DMS114 treated with DMSO at 0.1 percent for 48 hours (cell line): ENCODE data around the gene MYO1D.
"Not testable (repeated sequence)": the region's sequence is repeated elsewhere in the genome, so short reads cannot be mapped to it uniquely, and the experiment has no call there.

Experiments
- DNase-seq: peaks from one replicate; lab custom pipeline; 2025; ENCODE audit not compliant: unreplicated experiment; lab: John Stamatoyannopoulos, UW

MYO1D gene

DNA sequence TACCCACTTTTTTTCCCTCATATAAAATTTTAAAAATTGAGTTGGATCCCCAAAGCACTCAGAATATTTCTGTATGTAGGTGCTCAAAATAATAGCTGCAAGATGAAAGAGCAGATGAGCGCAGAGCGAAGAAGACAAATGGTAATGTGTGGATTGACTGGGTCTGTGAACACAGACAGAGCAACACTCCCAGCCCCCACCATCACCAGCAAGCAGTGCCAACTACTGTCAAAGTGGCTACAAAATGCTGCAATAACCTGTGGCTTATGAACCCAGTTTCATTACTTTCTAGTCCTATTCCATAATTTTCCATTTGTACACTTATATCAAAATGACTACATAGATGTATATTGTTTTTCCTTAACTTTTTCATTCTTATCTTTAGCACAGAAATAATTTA, 137.2 kb downstream of the MYO1D start:
- DNase-seq = no peak

DNA sequence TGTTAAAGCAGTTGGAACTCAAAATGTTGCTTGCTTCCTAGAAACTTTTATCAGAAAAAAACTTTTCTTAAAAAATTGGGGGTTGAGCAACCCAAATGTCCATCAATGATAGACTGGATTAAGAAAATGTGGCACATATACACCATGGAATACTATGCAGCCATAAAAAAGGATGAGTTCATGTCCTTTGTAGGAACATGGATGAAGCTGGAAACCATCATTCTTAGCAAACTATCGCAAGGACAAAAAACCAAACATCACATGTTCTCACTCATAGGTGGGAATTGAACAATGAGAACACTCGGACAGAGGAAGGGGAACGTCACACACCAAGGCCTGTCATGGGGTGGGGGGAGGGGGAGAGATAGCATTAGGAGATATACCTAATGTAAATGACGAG, 137.8 kb downstream of the MYO1D start:
- not testable (repeated sequence) for DNase-seq

DNA sequence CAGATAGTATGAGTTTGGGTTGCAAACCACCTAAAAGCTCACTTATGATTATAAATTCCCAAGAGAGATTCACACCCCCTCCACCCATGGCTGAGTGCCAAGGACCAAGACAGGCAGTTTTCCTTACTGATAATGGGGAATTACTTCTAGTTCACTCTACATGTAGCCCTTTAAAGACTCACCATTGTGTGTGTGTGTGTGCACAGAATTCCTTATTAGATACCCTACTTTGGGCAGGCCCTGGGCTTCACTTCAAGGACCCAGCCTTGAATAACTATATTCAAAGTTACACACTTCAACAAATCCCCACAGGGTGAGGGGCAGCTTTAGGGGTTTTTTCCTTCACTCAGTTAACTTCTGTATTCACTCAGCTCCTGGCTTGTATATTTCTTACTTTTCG, 143.5 kb downstream of the MYO1D start:
- DNase-seq = no peak

- no peak for DNase-seq
Measured at GRCh38 chr17:32732900-32733299, 144.0 kb downstream of the MYO1D start.

- DNase-seq = no peak
Measured at GRCh38 chr17:32732296-32732642, 144.7 kb downstream of the MYO1D start.

GRCh38 chr17:32731556-32732295, 145.2 kb downstream of the MYO1D start:
- no peak for DNase-seq

GRCh38 chr17:32727681-32728080, 149.2 kb downstream of the MYO1D start:
- DNase-seq = no peak

GRCh38 chr17:32725697-32726096, 151.2 kb downstream of the MYO1D start:
- no peak for DNase-seq

DNA sequence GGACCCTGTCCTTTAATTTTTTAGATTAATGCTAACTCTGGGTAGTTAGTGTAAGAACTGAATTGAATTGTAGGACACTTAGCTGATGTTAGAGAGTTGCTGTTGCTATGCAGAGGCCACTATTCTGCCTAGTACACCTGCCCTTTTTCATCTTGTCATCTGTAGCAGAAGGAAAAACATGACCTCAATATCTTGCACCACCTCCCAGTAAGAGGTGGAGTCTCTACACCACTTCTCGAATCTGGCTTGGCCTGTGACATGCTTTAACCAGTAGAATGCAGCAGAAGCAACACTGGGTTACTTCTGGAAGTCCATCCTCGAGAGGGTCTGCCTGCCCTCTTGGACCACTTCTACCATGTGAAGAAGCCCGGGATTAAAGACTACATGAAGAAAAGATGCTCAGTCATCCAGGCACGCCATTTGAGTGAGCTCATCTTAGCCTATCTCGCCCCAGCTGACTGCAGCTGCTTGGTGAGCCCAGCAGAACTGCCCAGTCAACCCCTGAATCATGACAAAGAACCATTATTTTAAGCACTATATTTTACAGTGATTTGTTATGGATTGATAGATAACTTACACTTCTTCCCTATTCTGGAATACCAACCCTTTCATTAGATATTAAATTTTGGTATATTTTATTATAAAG, 153.5 kb downstream of the MYO1D start:
- no peak for DNase-seq

DNA sequence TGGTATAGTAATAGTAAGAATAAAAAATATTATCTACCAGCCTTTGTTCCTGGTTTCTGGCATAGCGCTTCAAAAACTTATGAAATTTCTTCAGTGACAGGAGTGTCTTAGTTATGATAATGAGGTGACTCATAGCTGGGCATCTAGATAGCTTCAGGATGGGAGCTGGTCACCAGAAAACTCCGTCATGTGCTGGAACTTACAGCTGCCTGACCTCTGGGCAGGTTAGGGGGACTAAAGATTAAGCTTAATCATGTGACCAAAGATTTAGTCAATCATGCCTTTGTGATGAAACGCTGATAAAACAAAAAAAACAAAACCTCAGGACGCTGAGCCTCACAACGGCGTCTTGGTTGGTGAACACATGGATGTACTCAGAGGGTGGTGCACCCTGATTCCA, 154.2 kb downstream of the MYO1D start:
- no peak for DNase-seq

DNA sequence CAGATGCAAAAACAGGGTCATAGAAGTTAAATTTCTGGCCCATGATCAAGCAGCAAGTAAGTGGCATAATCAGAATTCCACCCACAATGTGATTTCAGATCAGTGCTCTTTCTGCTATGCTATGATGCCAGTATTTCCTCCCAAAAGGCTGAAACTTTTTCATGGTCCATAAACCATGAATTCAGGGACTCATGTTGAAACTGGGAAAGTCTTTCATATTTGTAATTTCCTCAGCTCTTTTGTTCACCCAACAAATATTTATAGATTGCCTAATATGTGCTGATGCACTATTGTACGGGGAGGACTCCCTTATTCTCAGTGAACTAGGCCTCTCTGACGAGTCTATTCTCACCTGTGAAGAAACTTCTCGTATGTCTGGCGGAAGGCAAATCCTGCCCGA, 156.3 kb downstream of the MYO1D start:
- DNase-seq = no peak

DNA sequence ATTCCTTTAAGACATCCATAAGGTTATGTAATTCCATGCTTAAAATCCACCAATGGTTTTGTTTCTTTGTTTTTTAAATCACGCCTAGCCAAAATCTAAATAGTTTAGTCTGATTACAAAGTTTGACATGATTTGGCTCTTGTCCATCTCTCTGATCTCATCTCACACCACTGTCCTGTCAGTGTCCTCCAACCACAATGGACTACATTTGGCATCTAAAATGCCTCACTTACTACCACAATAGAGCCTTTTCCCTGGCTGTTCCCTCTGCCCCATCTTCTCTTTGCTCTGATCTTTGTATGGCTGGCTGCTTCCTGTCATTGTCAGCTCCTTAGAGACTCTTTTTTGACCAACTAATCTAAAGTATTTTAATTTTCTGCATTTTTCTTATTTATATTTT, 157.2 kb downstream of the MYO1D start:
- DNase-seq = no peak

DNA sequence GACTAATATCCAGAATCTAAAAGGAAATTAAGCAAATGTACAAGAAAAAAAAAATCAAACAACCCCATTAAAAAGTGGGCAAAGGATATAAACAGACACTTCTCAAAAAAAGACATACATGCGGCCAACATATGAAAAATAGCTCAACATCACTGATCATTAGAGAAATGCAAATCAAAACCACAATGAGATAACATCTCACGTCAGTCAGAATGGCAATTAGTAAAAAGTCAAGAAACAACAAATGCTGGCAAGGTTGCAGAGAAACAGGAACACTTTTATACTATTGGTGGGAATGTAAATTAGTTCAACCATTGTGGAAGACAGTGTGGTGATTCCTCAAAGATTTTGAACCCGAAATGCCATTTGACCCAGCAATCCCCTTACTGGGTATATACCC, 162.0 kb downstream of the MYO1D start:
- DNase-seq = not testable (repeated sequence)

GRCh38 chr17:32714206-32714605, 162.7 kb downstream of the MYO1D start:
- DNase-seq = not testable (repeated sequence)

GRCh38 chr17:32713081-32713480, 163.8 kb downstream of the MYO1D start:
- DNase-seq = no peak

- DNase-seq = no peak
Measured at GRCh38 chr17:32709562-32709961, 167.4 kb downstream of the MYO1D start.

DNA sequence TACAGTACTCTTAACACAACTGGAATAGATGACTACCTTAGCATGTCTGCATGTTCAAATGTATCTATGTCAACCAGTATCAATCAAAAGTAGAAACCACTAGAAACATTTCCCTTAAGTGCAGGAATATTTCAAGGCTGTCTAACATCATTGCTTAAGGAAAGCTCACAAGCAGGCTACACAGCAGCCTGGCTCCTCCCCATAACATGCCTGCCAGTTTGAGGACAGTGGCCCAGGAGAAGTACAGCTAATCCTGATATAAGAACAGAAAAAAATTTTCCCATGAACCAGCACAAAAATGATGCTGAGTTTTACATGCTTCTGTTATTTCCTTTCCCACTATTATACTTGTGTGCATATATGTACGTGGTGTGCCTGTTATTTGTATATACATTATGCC, 175.1 kb downstream of the MYO1D start:
- no peak for DNase-seq

GRCh38 chr17:32699247-32699646, 177.7 kb downstream of the MYO1D start:
- DNase-seq = no peak

DNA sequence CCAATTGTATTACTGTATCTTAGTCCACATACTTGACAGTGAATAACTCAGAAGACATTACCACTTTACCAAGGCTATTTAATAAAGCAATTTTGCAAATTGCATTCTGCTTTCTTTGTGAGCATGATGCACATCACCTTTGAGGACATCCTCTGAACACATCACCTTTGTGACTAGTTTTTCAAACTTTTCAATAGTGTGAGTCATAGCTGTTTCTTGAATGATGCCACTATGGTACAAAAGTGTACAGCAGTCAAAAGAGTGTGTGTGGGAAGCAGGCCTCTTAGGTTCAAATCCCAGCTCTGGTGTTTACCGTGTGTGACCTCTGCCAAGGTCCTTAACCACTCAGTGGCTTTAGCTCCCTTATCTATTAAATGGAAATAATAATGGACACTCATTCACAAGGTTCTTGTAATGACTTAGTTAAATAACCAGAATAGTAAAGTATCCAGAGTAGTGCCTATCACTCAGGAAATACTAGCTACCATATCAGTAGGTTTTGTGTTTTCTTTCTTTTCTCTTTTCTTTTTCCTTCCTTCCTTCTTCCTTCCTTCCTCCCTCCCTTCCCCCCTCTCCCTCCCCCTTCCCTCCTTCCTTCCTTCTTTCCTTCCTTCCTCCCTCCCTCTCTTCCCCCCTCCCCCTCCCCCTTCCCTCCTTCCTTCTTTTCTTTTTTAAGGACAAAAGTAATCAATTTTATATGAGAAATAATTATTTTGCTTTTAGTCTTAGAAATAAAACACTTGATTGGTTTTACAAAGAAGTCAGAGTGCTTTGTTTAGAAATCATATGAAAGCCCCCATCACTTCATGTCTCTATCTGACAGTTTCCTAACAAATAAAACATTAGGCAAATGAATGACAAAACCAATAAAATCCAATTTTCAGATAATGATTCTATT, 178.9 kb downstream of the MYO1D start:
- no peak for DNase-seq

DNA sequence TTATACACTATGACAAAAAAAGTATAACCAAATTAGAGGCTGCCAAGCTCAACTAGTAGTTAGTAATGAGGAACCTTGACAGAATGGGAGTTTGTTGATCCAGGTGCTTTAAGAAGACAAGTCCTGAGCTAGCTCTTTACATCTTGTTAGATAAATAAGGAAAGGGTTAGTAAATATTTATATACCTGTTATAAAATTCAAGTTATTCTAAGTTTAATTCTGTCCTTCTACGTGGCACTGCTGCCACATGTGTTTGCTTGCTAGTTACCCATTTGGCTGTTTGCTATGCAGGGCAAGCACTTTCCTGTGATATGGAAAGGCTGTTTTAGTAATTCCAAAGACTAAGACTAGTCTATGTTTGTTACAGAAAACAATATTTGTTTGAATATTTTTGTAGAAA, 180.5 kb downstream of the MYO1D start:
- DNase-seq = no peak

GRCh38 chr17:32695864-32696263, 181.1 kb downstream of the MYO1D start:
- no peak for DNase-seq
